Stimulated activated CD4-positive, alpha-beta T cell treated with anti-CD3 and anti-CD28 coated beads, TNF-alpha, amount 100 ng/mL, for 48 hours (primary cell): ENCODE results near the gene APOA4.

Experiments
- DNase-seq, 3 donors: peaks; one replicate each; pipeline ENCODE4 v3.0.0-alpha.2; 2020; ENCODE audit warnings: low read depth in 3 of 3

Gene APOA4

GRCh38 chr11:116776522-116776984 is 46.6 kb downstream of the APOA4 start:
- no peak for DNase-seq

- DNase-seq: no peak
Observed at GRCh38 chr11:116775975-116776374, 47.1 kb downstream of the APOA4 start.

GRCh38 chr11:116774661-116775060 is 48.4 kb downstream of the APOA4 start:
- no peak for DNase-seq

- no peak for DNase-seq
Observed at GRCh38 chr11:116773203-116774097, 49.7 kb downstream of the APOA4 start.

GRCh38 chr11:116772443-116773202 is 50.5 kb downstream of the APOA4 start, which contains the start of gene BUD13:
BUD13 (minus strand) TSS chr11:116772987; CDS start chr11:116772964, 23 bp downstream.
- peak; percentile 85 to 94 (median 86) for DNase-seq

GRCh38 chr11:116771935-116772334 is 51.2 kb downstream of the APOA4 start:
- no peak for DNase-seq
